ENCODE data around the gene HELZ2.
A peak's percentile ranks its signal among the peaks of the same experiment; 100 is the strongest.

- TF ChIP-seq CTCF (IDR thresholded peaks at IDR 0.05; ENCODE audit: low read depth, low read length): peak; percentile 6
- no peak for TF ChIP-seq MAX (IDR thresholded peaks at IDR 0.05; ENCODE audit: low read depth, low read length)
- TF ChIP-seq POLR2A (IDR thresholded peaks at IDR 0.05; ENCODE audit: extremely low read depth, insufficient read length): no peak
Observed at GRCh38 chr20:63572788-63573646, 1.0 kb downstream of the HELZ2 start.

Data from NB4 (cell line).